H1 (cell line): Measurements from ENCODE around the gene KCNQ1OT1. TPM values are rescaled to one million over a fixed set of nuclear protein-coding genes. Genes with fewer than 3 reads are reported as not detected.

Experiments used
- CTCF ChIA-PET: fragments of 300-600 bp; sonication (Branson Sonifier 250); formaldehyde crosslinking; loops from one replicate; lab custom pipeline; 2021; ENCODE audit not compliant: partially characterized antibody; lab: Charles Lee
- POLR2A ChIA-PET: fragments of 300-600 bp; sonication (Branson Sonifier 250); formaldehyde crosslinking; loops from one replicate; lab custom pipeline; 2021; ENCODE audit warnings: inconsistent platforms; ENCODE audit not compliant: partially characterized antibody; lab: Charles Lee
- DNase-seq, 2 experiments: peaks; one replicate each; pipeline versions ENCODE4 v3.0.0 to v3.0.0-alpha.2; 2010 to 2022; ENCODE audit warnings: low spot score in 2 of 2, low read depth in 1 of 2, mixed read lengths in 1 of 2
- FAIRE-seq: peaks from 2 replicates; lab custom pipeline; 2011; peaks lifted over from hg19 to GRCh38; lab: Jason Lieb, UNC
- H2AFZ ChIP-seq: 2 replicates; pipeline ENCODE4 v1.8.1; 2012; ENCODE audit warnings: low read length, inconsistent platforms
- H2AK5ac ChIP-seq: 2 replicates; pipeline ENCODE4 v1.6.1; 2013; ENCODE audit warnings: low read depth, low read length
- H2BK120ac ChIP-seq: replicated peaks from 2 replicates; pipeline ENCODE3; 2013; ENCODE audit warnings: low read depth, low read length, inconsistent platforms
- H2BK12ac ChIP-seq: 2 replicates; pipeline ENCODE4 v1.6.1; 2013; ENCODE audit warnings: low read depth, low read length
- H2BK15ac ChIP-seq: 2 replicates; pipeline ENCODE4 v1.6.1; 2013; ENCODE audit warnings: low read length
- H2BK20ac ChIP-seq: 2 replicates; pipeline ENCODE4 v1.6.1; 2013; ENCODE audit warnings: low read length
- H2BK5ac ChIP-seq: 2 replicates; pipeline ENCODE4 v1.6.1; 2013; ENCODE audit warnings: low read depth, low read length
- H3K14ac ChIP-seq: 2 replicates; pipeline ENCODE4 v1.6.1; 2013; ENCODE audit warnings: inconsistent platforms; ENCODE audit not compliant: insufficient read length
- H3K18ac ChIP-seq: 2 replicates; pipeline ENCODE4 v1.6.1; 2013; ENCODE audit warnings: low read length; ENCODE audit errors: extremely low read depth
- H3K23ac ChIP-seq: 2 replicates; pipeline ENCODE4 v1.6.1; 2013; ENCODE audit warnings: inconsistent platforms; ENCODE audit not compliant: insufficient read length
- H3K23me2 ChIP-seq: 2 replicates; pipeline ENCODE4 v1.6.1; 2013; ENCODE audit warnings: low read depth, low read length
- H3K27ac ChIP-seq: 2 replicates; pipeline ENCODE4 v1.6.1; 2011; ENCODE audit warnings: low read depth, low read length, inconsistent platforms
- H3K27me3 ChIP-seq, 4 experiments: replicated peaks in 1 of 4; 1 replicate in 1 of 4; 2 replicates in 3 of 4; pipeline versions ENCODE4 v1.6.1 to v1.8.1; 2011 to 2013; ENCODE audit warnings: low read length in 3 of 4, mild to moderate bottlenecking in 3 of 4, inconsistent platforms in 2 of 4, mixed read lengths in 2 of 4, moderate library complexity in 1 of 4; ENCODE audit not compliant: control insufficient read depth in 3 of 4, insufficient read depth in 3 of 4; ENCODE audit errors: extremely low read depth in 1 of 4
- H3K36me3 ChIP-seq, 4 experiments: 2 replicates each; pipeline versions ENCODE4 v1.6.1 to v1.8.1; 2011 to 2013; ENCODE audit warnings: mild to moderate bottlenecking in 4 of 4, low read length in 3 of 4, moderate library complexity in 2 of 4, control low read depth in 1 of 4, inconsistent platforms in 1 of 4; ENCODE audit not compliant: insufficient read depth in 4 of 4, control insufficient read depth in 2 of 4
- H3K4ac ChIP-seq: replicated peaks from 2 replicates; pipeline ENCODE3; 2013; ENCODE audit warnings: low read length, low read depth, mixed read lengths, inconsistent platforms; ENCODE audit not compliant: insufficient read length
- H3K4me1 ChIP-seq, 4 experiments: replicated peaks in 1 of 4; 1 replicate in 1 of 4; 2 replicates in 3 of 4; pipeline versions ENCODE4 v1.6.1 to v1.8.1; 2011 to 2013; ENCODE audit warnings: low read length in 3 of 4, inconsistent platforms in 2 of 4, mixed read lengths in 1 of 4; ENCODE audit not compliant: insufficient read depth in 4 of 4, control insufficient read depth in 3 of 4
- H3K4me2 ChIP-seq, 2 experiments: 2 replicates each; pipeline versions ENCODE4 v1.6.1 to v1.8.1; 2011 to 2013; ENCODE audit warnings: low read depth in 2 of 2, low read length in 2 of 2, control low read depth in 1 of 2, inconsistent platforms in 1 of 2, mild to moderate bottlenecking in 1 of 2; ENCODE audit not compliant: insufficient read depth in 1 of 2
- H3K4me3 ChIP-seq, 4 experiments: fragments of 200-600, 300-600 bp in 1 of 4; sonication (generic), shearing (Covaris generic), sonication (Bioruptor Twin) in 1 of 4; 2 replicates each; pipeline versions ENCODE4 v1.5.1 to v1.8.1; 2011 to 2016; ENCODE audit warnings: low read length in 4 of 4, low read depth in 3 of 4, control low read depth in 2 of 4, inconsistent platforms in 2 of 4, mild to moderate bottlenecking in 2 of 4, mixed read lengths in 1 of 4, moderate library complexity in 1 of 4; ENCODE audit not compliant: insufficient read depth in 2 of 4; ENCODE audit errors: extremely low read depth in 1 of 4
- H3K56ac ChIP-seq: replicated peaks from 2 replicates; pipeline ENCODE3; 2013; ENCODE audit warnings: low read depth, mild to moderate bottlenecking, mixed read lengths, low read length, inconsistent platforms; ENCODE audit not compliant: insufficient read length
- H3K79me1 ChIP-seq: 2 replicates; pipeline ENCODE4 v1.6.1; 2013; ENCODE audit warnings: low read depth, low read length, control low read depth
- H3K79me2 ChIP-seq, 2 experiments: 2 replicates each; pipeline versions ENCODE4 v1.6.1 to v1.8.1; 2012 to 2013; ENCODE audit warnings: low read length in 2 of 2, mild to moderate bottlenecking in 2 of 2, inconsistent platforms in 1 of 2; ENCODE audit not compliant: insufficient read depth in 2 of 2, control insufficient read depth in 1 of 2
- H3K9ac ChIP-seq, 4 experiments: replicated peaks in 1 of 4; 1 replicate in 1 of 4; 2 replicates in 3 of 4; pipeline versions ENCODE4 v1.6.1 to v1.8.1; 2011 to 2013; ENCODE audit warnings: low read depth in 3 of 4, low read length in 3 of 4, control low read depth in 2 of 4, mild to moderate bottlenecking in 2 of 4, moderate library complexity in 2 of 4, inconsistent platforms in 1 of 4; ENCODE audit errors: extremely low read depth in 1 of 4
- H3K9me3 ChIP-seq, 2 experiments: 2 replicates each; pipeline versions ENCODE4 v1.6.1 to v1.8.1; 2012 to 2013; ENCODE audit warnings: mild to moderate bottlenecking in 2 of 2, moderate library complexity in 2 of 2, control low read depth in 1 of 2, inconsistent platforms in 1 of 2, low read depth in 1 of 2, low read length in 1 of 2, mixed read lengths in 1 of 2; ENCODE audit not compliant: insufficient read depth in 2 of 2
- H4K20me1 ChIP-seq, 2 experiments: replicated peaks in 1 of 2; 2 replicates each; pipeline versions ENCODE3 to v1.8.1; 2011 to 2013; ENCODE audit warnings: inconsistent platforms in 2 of 2, low read length in 2 of 2, mild to moderate bottlenecking in 1 of 2; ENCODE audit not compliant: insufficient read depth in 2 of 2, control insufficient read depth in 1 of 2
- H4K5ac ChIP-seq: 2 replicates; pipeline ENCODE4 v1.6.1; 2013; ENCODE audit warnings: low read length, low read depth, mixed read lengths, inconsistent platforms; ENCODE audit not compliant: insufficient read length
- H4K8ac ChIP-seq: 2 replicates; pipeline ENCODE4 v1.8.0; 2013; ENCODE audit warnings: mild to moderate bottlenecking, moderate library complexity, low read length, inconsistent platforms; ENCODE audit not compliant: insufficient read depth; ENCODE audit errors: extremely low read depth
- H4K91ac ChIP-seq: replicated peaks from 2 replicates; pipeline ENCODE3; 2013; ENCODE audit warnings: low read length, mixed read lengths, inconsistent platforms; ENCODE audit not compliant: insufficient read length
- CTBP2 ChIP-seq: IDR thresholded peaks from 2 replicates; pipeline ENCODE4 v1.7.0; 2011; ENCODE audit warnings: borderline replicate concordance, mild to moderate bottlenecking, moderate library complexity, mixed read lengths, low read length; ENCODE audit not compliant: insufficient read depth, insufficient read length
- RNF2 ChIP-seq: fragments of 200-900, 300-1000 bp; sonication (generic); IDR thresholded peaks from 2 replicates; pipeline ENCODE4 v1.7.1; 2016; ENCODE audit warnings: borderline replicate concordance, low read depth, mild to moderate bottlenecking, antibody characterized with exemption, low read length; ENCODE audit not compliant: poor library complexity, severe bottlenecking; ENCODE audit errors: missing control alignments
- WGBS, 2 experiments: shearing (Covaris generic) in 1 of 2; methylation state at CpG; one replicate each; pipeline versions ENCODE4 v1.1.6 to v1.1.7; 2013 to 2015; ENCODE audit warnings: low lambda C conversion rate in 2 of 2, mixed read lengths in 2 of 2, inconsistent platforms in 1 of 2, low coverage in 1 of 2, missing lambda C conversion rate in 1 of 2; ENCODE audit not compliant: insufficient replicate concordance in 2 of 2, insufficient coverage in 1 of 2, insufficient read length in 1 of 2; ENCODE audit errors: extremely low coverage in 1 of 2, missing lambda C conversion rate in 1 of 2; 5-methylcytosine and 5-hydroxymethylcytosine counted together
- polyA plus RNA-seq, 7 experiments: library from polyadenylated mRNA; depleted of rRNA in 3 of 7; stranded (reverse) in 5 of 7; unstranded in 2 of 7; fragments of >200 nt in 5 of 7; fragments of 200-250 nt in 2 of 7; gene quantifications; 1 replicate in 5 of 7; 2 replicates in 1 of 7; 4 replicates in 1 of 7; pipeline versions ENCODE4 v1.2.1 to v1.2.3, GENCODE V29; 2011 to 2013; ENCODE audit warnings: missing spikeins in 2 of 7, mixed read lengths in 2 of 7
- total RNA-seq: library from RNA; stranded (reverse); fragmentation: NEBNext Ultra II Directional; extraction: Animal tissue kit (Norgen Biotek cat#: 25700); gene quantifications from 2 replicates; pipeline ENCODE4 v1.2.1, GENCODE V29; 2021
- TF ChIP-seq, protein P1 (sequence below): IDR thresholded peaks from 2 replicates; pipeline ENCODE4 v1.6.1; 2012; ENCODE audit warnings: low read length, inconsistent platforms
- TF ChIP-seq, protein P2 (sequence below): IDR thresholded peaks from 2 replicates; pipeline ENCODE4 v1.6.1; 2011; ENCODE audit warnings: low read length, improper control_type of control experiment

KCNQ1OT1 gene
- total and polyA plus RNA-seq, 2 of the 8 experiments (the other 6 are each of a cell fraction or from before 2014, with no cell fraction given) = 0.21 to 1.2 TPM

DNA sequence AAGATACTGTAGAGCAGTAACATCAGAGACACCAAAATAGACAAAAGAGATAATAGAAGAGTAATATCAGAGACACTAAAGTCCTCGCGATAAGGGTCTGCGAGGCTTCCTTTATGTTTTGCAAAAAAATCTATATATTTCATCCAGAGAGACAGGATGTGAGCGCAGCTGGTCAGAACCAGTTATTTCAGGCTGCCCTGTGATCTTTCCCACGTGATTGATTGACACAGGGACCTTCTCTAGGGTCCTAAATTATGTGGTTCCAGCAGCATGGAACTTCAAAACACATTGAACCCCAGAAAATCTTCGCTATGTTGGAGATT lies 136.9 kb downstream of the KCNQ1OT1 start:
- H2BK120ac ChIP-seq = no peak overlapping the region
- H2BK20ac ChIP-seq = no peak overlapping the region
- POLR2A ChIA-PET = no interaction called here
- H3K36me3 ChIP-seq = no peaks in the 10 kb centered on the region
- H3K9ac ChIP-seq = no peak overlapping the region
- H2BK5ac ChIP-seq = no peak overlapping the region
- no peak overlapping the region for H2BK12ac ChIP-seq
- no peaks in the 10 kb centered on the region for H3K79me1 ChIP-seq
- H2AFZ ChIP-seq = no peak overlapping the region
- no peak overlapping the region for H4K5ac ChIP-seq
- H3K27ac ChIP-seq = no peak overlapping the region
- DNase-seq = no peak
- H3K4ac ChIP-seq = no peak overlapping the region
- no peak overlapping the region for H3K18ac ChIP-seq
- H3K9me3 ChIP-seq = no peaks in the 10 kb centered on the region; a peak in 1 of 4 replicates
- no peak overlapping the region for H3K4me2 ChIP-seq
- no peaks in the 10 kb centered on the region for H3K23me2 ChIP-seq
- TF ChIP-seq RNF2 = no peak
- TF ChIP-seq, protein P1, sequence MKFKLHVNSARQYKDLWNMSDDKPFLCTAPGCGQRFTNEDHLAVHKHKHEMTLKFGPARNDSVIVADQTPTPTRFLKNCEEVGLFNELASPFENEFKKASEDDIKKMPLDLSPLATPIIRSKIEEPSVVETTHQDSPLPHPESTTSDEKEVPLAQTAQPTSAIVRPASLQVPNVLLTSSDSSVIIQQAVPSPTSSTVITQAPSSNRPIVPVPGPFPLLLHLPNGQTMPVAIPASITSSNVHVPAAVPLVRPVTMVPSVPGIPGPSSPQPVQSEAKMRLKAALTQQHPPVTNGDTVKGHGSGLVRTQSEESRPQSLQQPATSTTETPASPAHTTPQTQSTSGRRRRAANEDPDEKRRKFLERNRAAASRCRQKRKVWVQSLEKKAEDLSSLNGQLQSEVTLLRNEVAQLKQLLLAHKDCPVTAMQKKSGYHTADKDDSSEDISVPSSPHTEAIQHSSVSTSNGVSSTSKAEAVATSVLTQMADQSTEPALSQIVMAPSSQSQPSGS = no peak
- TF ChIP-seq, protein P2, sequence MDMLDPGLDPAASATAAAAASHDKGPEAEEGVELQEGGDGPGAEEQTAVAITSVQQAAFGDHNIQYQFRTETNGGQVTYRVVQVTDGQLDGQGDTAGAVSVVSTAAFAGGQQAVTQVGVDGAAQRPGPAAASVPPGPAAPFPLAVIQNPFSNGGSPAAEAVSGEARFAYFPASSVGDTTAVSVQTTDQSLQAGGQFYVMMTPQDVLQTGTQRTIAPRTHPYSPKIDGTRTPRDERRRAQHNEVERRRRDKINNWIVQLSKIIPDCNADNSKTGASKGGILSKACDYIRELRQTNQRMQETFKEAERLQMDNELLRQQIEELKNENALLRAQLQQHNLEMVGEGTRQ = no peak
- TF ChIP-seq CTBP2 = no peak
- TF ChIP-seq, all 59 proteins: peak for 0
- peaks cover 0 to 9% (median 2%) of the 10 kb centered on the region in 4 experiments; a peak in 3 of 7 replicates for H3K4me1 ChIP-seq
- no peak overlapping the region for H3K23ac ChIP-seq
- H4K91ac ChIP-seq = no peak overlapping the region
- H2AK5ac ChIP-seq = no peak overlapping the region
- no peak overlapping the region for H3K4me3 ChIP-seq
- H4K20me1 ChIP-seq = peaks cover 0 to 3% of the 10 kb centered on the region in 2 experiments
- H3K27me3 ChIP-seq = peaks cover 0 to 56% (median 33%) of the 10 kb centered on the region in 4 experiments; a peak in 6 of 7 replicates
- CTCF ChIA-PET = interaction anchor here (0.6 to 7.6 kb wide), 4 partner anchors 24 to 327 kb away, joined by 3 to 51 read pairs (median 6); no protein-coding TSS in a partner anchor
- H3K79me2 ChIP-seq = no peaks in the 10 kb centered on the region
- no peak overlapping the region for H2BK15ac ChIP-seq
- FAIRE-seq = no peak
- H3K56ac ChIP-seq = no peak overlapping the region
- H4K8ac ChIP-seq = no peak overlapping the region
- 88% methylated on average over 6 of the region's 6 CpGs; no CpG with 5 or more reads in 1 of the 2 experiments for WGBS, 2 experiments
- no peak overlapping the region for H3K14ac ChIP-seq
